PFSK-1 (cell line): Measurements from ENCODE around the gene WDFY3.

Experiments used
- FOXP2 ChIP-seq: optimal IDR thresholded peaks from 2 replicates; pipeline ENCODE3; 2011; ENCODE audit warnings: borderline replicate concordance, control low read depth, inconsistent platforms; ENCODE audit not compliant: insufficient read depth; ENCODE audit errors: extremely low read length, extremely low read depth
- POLR2AphosphoS5 ChIP-seq: IDR thresholded peaks from 2 replicates; pipeline ENCODE4 v1.6.1; 2012; ENCODE audit warnings: low read depth, mild to moderate bottlenecking, control low read depth, low read length, moderate library complexity
- REST ChIP-seq, 2 experiments: IDR thresholded peaks; 2 replicates each; pipeline versions ENCODE4 v1.6.1 to v1.8.0; 2011 to 2012; ENCODE audit warnings: low read depth in 2 of 2, low read length in 2 of 2, control low read depth in 1 of 2, inconsistent platforms in 1 of 2, mild to moderate bottlenecking in 1 of 2, moderate library complexity in 1 of 2; ENCODE audit not compliant: insufficient read depth in 1 of 2
- SIN3A ChIP-seq: IDR thresholded peaks from 2 replicates; pipeline ENCODE4 v1.6.1; 2012; ENCODE audit warnings: mild to moderate bottlenecking, low read length, moderate library complexity, borderline replicate concordance; ENCODE audit not compliant: insufficient read depth
- TAF1 ChIP-seq: IDR thresholded peaks from 2 replicates; pipeline ENCODE4 v1.6.1; 2012; ENCODE audit warnings: low read length, control low read depth, borderline replicate concordance; ENCODE audit not compliant: insufficient read depth

- TF ChIP-seq SIN3A (no peak), POLR2AphosphoS5 (no peak), TAF1 (no peak), REST (IDR thresholded peaks at IDR 0.05; ENCODE audit: insufficient read depth in 1 of 2, low read depth in 2 of 2, low read length in 2 of 2) (no peak), FOXP2 (no peak)
These were observed 48.5 kb downstream of the WDFY3 start for GRCh38 chr4:84917869-84918600.
